OCI-M2 (cell line): Measurements from ENCODE around the gene PAX7.

ENCODE experiments used
- DNase-seq: peaks from one replicate; lab custom pipeline; 2025; ENCODE audit not compliant: unreplicated experiment; lab: John Stamatoyannopoulos, UW

Gene PAX7

DNA sequence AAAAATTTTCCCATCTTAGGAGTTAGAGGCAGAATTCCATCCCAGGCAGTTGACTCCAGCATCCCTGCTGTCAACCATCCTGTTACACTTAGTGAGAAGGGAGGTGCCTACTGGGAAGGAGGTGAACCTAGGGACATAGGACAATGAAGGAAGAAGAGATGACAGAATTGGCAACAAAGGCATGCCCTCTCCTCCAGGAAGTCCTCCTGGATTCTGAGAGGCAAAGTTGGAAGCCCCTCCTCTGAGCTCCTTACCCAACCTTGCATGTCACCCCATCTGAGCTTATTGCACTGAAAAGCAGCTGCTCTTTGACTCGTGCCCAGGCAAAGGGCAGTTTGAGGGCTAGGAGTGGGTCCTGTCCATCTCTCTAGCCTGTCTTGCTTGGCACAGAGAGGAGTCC lies 66.9 kb downstream of the PAX7 start:
- DNase-seq, result no peak

GRCh38 chr1:18700530-18700929 lies 69.9 kb downstream of the PAX7 start:
- DNase-seq, result no peak

DNA sequence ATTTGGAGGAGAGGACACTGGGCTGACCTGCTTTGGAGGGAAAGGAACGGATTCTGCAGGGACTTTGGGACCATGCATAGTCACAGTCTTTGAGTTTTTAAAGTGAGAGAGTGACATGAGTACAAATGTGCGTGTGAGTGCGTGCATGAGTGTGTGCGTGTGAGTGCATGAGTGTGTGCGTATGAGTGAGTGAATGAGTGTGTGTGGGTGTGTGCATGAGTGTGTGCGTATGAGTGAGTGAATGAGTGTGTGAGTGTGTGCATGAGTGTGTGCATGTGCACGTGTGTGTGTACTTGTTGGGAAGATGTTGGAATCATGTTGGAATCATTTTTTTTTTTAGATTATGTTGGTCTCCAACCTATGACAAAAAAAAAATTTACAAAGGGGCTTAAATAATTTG lies 70.5 kb downstream of the PAX7 start:
- DNase-seq, result no peak

DNA sequence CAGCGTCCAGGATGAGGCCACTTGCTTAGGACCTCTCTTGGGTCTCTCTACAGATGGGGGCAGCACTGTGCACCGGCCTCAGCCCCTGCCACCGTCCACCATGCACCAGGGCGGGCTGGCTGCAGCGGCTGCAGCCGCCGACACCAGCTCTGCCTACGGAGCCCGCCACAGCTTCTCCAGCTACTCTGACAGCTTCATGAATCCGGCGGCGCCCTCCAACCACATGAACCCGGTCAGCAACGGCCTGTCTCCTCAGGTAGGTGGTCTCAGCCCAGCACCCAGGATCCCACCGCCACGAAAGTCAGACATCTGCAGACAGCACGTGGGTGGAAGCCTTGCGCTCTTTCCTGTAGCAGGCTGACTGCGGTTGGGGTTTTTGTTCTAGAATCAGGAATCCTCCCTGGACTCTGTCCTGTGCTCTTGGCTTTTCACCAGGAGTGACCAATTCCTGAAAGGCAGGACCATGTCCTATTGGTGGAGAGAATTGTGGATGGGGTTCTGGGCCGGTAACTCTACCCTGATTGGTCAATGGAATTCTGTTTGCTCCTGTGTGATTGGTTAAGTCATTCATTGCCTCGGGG lies 72.5 kb downstream of the PAX7 start:
- DNase-seq, result no peak

- DNase-seq, result no peak
Observed at GRCh38 chr1:18705811-18706210, 75.2 kb downstream of the PAX7 start.

GRCh38 chr1:18707696-18708257 lies 77.1 kb downstream of the PAX7 start:
- no peak for DNase-seq

DNA sequence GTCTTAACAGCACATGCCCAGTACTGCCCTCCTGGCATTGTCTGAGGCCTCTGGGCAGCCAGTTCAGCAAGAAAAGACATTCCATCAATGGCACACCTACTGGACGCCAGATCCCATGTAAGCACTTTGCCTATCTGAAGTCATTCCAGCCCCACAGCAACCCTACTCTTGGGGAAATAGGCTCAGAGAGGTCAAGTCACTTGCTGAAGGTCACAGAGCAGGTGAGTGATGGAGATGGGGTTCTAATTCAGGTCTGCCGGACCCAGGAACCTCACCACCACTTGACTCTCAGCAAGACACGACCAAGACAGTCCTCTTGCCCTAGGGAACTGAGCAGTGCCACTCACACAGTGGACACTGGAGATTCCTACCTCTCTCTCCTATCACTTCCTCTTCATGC lies 79.4 kb downstream of the PAX7 start:
- no peak for DNase-seq

DNA sequence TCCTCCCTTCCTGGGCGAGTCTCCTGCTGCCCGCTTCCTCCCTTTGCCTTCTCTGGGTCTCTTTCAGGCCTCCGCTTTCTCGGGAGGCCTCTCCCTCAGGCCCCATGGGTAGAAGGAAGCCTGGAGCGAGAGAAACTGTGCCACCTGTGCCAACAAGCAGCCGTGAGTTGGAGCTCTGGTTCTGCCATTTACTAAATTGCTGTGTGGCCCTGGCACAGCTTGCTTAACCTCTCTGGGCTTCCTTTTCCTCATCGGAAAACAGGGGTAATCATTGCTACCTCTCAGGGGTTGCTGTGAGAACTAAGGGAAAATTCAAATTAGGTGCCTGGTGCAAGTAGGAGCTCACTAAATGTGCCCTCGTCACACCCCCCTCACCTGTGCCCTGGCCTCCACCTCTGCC lies 80.4 kb downstream of the PAX7 start:
- no peak for DNase-seq

- DNase-seq, result no peak
Observed at GRCh38 chr1:18711536-18712251, 81.0 kb downstream of the PAX7 start.

DNA sequence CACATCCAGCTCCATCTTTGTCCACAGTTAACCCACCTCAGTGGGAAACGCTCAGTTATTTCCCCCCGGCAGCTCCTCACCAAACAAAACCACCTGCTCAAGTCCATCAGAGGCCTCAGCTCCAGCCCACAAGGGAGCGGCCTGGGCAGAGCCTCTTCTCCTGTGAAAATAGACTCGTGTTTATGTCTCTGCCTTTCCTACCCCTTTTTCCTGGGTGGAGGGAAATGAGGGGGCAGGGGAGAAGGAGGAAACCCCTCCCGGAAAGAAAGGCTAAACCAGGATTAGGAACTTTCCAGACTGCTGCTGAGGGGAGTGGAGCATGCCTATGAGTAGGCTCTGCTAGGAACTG lies 81.6 kb downstream of the PAX7 start:
- no peak for DNase-seq

DNA sequence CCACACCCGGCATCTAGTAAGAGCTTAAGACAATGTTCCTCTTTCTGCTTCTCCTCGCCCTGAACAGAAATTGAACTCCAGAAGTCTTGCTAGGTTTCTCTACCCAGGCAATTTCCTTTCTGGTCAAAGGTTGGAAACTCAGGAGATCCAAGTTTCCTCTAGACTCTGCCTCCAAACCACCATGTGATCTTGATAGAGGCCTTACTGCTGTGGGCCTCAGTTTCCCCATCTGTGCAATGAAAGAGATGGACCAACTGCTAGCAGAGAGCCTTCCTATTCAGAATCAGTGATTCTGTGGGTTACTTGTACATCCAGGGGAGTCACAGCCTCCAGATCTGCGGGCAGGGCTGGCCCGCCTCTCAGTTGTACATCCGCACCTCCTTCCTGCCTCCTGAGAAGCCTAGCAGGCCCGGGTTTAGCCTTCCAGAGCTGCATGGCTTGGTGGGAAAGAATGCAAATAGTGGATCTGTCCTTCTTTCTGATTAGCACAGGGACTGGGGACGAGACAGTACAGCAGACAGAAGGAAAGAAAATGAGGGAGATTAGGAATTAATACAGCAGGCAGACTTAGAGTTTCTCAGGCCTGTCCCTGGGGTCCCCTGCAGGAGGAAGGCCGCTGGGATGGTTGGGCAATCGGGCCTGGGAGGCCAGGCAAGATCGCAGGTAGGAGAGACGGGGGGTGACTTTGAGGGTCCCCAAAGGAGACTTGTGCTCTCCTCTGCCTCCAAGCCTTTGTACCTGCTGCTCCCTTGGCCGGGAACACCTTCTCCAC lies 83.9 kb downstream of the PAX7 start:
- no peak for DNase-seq

DNA sequence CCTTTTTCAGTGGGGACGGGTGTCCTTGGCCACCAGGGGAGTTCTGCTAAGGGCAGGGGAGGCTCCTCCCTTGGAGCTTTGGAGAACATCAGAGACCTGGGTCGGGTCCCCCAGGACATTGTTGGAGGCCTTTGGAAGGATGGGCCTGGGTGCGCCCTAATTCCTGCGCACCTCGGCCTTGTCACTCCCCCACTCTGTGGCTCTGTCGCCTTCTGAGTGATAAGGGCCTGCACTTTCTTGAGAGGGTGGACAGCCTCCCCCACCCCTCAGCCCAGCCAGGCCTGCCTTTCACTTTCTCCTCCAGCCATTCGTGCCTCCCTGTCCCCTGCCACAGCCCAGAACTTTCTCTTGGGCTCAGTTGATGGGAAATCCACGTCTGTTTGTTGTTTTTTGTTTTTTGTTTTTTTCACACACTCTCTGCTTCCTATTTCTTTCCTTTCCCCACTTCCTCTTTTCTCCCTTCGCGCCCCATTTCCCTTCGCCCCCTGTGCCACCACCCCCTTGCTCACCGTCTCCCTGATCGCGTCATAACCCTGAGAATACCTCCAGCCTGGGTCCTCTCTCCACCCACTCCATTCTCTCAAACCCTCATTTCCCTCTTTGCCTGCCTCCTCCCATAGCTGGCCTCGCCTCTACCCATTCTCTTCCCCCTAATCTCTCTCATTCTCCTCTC lies 85.6 kb downstream of the PAX7 start:
- no peak for DNase-seq

DNA sequence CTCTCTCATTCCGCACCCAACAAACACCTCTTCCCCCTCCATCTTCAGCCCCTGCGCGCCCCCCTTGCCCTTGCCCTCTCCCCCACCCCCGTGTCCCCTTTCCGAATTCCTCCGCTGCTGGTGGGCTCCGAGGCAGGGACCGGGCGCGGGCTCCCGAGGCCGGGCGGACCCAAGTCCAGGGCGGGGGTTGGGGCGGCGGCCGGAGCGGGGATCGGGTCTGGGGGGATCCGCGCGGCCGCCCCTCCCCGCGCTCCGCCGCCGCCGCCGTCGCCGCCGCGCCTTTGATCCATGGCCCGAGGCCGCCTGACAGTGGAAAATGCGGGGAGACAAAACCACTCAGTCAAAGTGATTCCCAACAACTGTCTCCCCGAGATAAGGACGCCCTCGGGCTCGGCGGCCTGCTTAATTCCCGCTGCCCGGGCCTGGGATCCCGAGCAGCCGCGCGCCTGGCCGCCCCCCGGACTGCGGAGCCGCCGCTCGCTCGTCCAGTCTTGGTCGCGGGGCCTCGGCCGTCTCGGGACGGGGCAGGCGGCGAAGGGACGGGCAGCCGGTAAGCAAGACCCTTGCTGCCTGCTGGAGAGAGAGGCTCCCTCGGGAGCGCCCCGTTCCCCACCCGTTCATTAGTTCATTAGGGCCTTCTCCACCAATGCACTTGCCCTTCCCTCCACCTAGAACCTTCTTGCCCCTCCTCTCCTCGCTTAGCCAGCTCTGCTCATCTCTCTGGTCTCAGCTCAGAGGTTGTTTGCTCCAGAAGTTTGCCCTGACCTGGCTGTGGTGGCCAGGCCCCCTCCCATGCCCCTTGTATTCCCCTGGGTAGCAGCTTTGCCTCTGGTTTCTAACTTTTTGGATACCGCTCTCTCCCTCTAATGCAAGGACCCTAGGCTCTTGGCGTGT lies 86.4 kb downstream of the PAX7 start:
- DNase-seq, result no peak

DNA sequence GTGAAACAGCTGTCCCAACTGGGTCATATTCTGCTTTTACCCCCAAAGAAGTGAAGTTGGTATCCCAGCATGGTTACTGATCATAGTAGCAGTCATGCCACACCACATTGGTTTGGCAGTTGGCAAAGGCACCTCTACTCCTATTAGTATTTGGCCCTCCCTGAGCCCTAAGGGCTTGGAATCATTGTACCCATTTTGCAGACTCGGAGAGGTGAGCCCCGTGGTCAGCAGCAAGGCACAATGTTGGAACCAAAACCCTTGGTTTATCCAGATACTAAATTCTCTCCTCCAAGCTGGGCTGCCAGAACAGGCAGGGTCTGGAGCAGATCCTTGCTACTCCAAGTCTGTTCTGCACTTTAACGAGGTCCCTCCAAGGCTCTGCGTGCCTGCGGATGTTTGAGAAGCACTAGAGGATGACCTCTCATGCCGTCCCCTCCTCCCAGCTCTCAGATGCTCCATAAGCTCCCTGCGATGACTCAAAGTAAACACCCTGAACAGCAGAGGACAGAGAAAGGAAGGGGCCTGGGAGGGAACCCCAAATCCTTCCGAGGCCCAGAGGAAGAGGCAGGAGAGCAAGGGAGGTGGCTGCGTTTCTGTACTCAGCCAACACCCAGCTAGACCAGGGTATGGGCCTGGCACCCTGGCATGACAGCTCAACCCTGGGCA lies 89.3 kb downstream of the PAX7 start:
- DNase-seq, result no peak

DNA sequence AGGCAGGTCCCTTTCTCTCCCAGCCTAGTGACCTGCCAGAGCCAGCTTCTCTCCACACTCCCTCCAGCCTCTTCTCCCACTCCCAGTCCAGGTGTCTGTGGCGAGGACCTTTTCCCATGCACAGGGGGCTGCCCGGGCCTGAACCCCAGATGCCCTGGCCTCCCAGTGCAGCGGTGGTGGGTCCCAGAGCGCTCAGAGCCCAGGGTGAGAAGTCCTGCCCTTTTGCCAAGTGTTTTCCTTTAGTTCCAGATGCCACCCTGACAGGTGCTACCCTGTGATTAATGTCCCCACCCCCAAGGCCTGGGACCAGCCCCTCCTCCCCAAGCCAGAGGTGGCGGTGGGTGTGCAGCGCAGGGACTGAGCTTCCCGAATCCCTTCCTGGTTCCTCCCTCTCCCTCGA lies 90.4 kb downstream of the PAX7 start:
- DNase-seq, result no peak

DNA sequence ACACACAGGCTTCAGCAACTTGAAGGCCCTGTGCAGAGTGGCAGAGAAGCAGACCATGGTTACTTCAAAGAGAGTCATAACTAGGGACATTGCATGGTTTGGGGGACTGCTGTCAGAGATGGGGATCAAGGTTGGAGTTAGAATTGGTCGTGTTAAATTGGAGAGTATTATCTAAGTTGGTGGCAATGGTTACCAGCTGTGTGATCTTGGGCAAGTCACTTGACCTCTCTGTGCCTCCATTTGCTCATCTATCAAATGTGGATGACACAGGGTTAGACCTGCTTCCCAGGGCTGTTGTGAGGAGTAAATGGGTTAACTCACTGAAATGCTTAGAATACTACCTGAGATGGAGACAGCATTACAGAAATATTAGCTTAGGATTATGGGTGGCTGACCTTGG lies 91.1 kb downstream of the PAX7 start:
- DNase-seq, result no peak

DNA sequence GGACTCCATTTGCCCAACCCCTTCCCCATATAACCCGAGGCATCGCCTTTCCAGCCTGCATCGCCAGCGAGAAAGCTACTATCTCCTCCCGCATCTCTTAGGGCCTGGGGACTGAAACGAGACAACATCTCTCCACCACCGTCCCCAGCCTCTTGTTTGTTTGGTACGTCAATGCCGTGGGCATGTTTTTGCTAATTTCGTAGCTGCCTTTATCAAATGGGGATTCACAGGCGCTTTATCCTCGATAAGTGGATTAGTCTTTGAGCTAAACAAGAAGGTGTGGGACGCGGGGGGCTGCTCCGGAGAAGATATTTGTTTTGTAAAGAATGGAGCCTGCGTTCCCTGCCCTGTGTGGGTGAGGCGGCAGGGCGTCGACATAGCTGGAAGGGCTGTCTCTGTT lies 91.6 kb downstream of the PAX7 start:
- DNase-seq, result no peak

GRCh38 chr1:18723206-18723605 lies 92.6 kb downstream of the PAX7 start:
- no peak for DNase-seq

DNA sequence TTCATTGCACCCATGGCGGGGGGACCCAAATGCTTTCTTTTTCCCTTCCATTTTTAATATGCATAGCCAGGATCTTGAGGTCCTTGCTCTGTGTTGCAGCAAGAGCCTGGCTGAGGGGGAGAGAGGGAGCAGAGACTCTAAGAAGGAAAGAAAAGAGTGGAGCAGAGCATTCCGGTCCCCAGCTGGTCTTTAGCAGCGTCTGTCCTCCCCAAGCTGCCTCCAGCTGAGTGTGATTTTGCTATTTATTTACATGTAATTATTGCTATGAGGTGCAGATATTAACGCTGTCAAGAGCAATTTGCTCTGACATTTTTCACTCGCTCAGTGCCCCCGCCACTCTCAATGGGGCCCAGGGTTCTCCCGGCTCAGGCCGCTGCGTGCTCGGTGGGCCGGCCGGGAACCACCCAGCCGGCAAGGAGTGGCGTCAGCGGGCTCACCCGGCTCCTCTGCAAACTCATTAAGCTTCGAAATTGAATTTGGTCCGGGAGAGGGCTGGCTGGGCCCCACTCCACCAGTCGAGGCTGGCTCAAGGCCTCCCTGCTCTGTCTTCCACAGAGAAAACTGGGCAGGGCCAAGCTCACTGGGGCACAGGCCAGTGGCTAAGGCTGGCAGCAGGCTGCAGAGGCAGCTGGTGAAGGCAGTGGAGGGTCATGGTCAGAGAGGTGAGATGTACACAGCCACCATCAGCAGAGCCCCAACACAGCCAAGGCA lies 93.2 kb downstream of the PAX7 start:
- no peak for DNase-seq
